ENCODE data around the gene RFTN1.

Gene RFTN1

GRCh38 chr3:16300307-16300706, 213.2 kb downstream of the RFTN1 start:
- CTCF ChIA-PET: interaction anchor here (1.2 to 2.0 kb wide), 3 partner anchors 9 to 31 kb away, joined by 4 to 12 read pairs (median 6); no protein-coding TSS in a partner anchor
- POLR2A ChIA-PET: no interaction called here
- no peak for TF ChIP-seq CTCF (IDR thresholded peaks at IDR 0.05; ENCODE audit: insufficient read depth, low read length, missing control alignments)
- no peak overlapping the region for H3K4me3 ChIP-seq (ENCODE audit: low read depth, low read length)
- no peak for DNase-seq (ENCODE audit: low read depth, low spot score)

GRCh38 chr3:16299746-16300145, 213.8 kb downstream of the RFTN1 start:
- no peak for TF ChIP-seq CTCF (IDR thresholded peaks at IDR 0.05; ENCODE audit: insufficient read depth, low read length, missing control alignments)
- CTCF ChIA-PET: interaction anchor here (1.2 to 2.0 kb wide), 2 partner anchors 8 to 12 kb away, joined by 6 to 12 read pairs; no protein-coding TSS in a partner anchor
- no peak overlapping the region for H3K4me3 ChIP-seq (ENCODE audit: low read depth, low read length)
- POLR2A ChIA-PET: no interaction called here
- DNase-seq (ENCODE audit: low read depth, low spot score): no peak

GRCh38 chr3:16298891-16299290, 214.6 kb downstream of the RFTN1 start:
- no peak for TF ChIP-seq CTCF (IDR thresholded peaks at IDR 0.05; ENCODE audit: insufficient read depth, low read length, missing control alignments)
- ChIA-PET POLR2A (no interaction called here), CTCF (interaction anchor here (1.0 kb wide), 1 partner anchor 231 kb away, joined by 3 read pairs; no protein-coding TSS in a partner anchor)
- no peak overlapping the region for H3K4me3 ChIP-seq (ENCODE audit: low read depth, low read length)
- no peak for DNase-seq (ENCODE audit: low read depth, low spot score)

GRCh38 chr3:16297997-16298885, 215.3 kb downstream of the RFTN1 start:
- ChIA-PET CTCF (interaction anchor here (1.0 kb wide), 1 partner anchor 231 kb away, joined by 3 read pairs; no protein-coding TSS in a partner anchor), POLR2A (no interaction called here)
- H3K4me3 ChIP-seq (ENCODE audit: low read depth, low read length): no peak overlapping the region
- TF ChIP-seq CTCF (IDR thresholded peaks at IDR 0.05; ENCODE audit: insufficient read depth, low read length, missing control alignments): no peak
- DNase-seq (ENCODE audit: low read depth, low spot score): no peak

- CTCF ChIA-PET: interaction anchor here (0.6 to 9.8 kb wide), 7 partner anchors 10 to 256 kb away, joined by 3 to 180 read pairs (median 4); partner anchors contain the start of gene OXNAD1
- DNase-seq (ENCODE audit: low read depth, low spot score): no peak
- no peak for TF ChIP-seq CTCF (IDR thresholded peaks at IDR 0.05; ENCODE audit: insufficient read depth, low read length, missing control alignments)
- POLR2A ChIA-PET: no interaction called here
- H3K4me3 ChIP-seq (ENCODE audit: low read depth, low read length): no peak overlapping the region
These were observed 218.1 kb downstream of the RFTN1 start for GRCh38 chr3:16295298-16295890.

- CTCF ChIA-PET: interaction anchor here (0.6 to 9.8 kb wide), 8 partner anchors 10 to 257 kb away, joined by 3 to 180 read pairs (median 4); partner anchors contain the start of gene OXNAD1
- no peak for DNase-seq (ENCODE audit: low read depth, low spot score)
- POLR2A ChIA-PET: no interaction called here
- no peak for TF ChIP-seq CTCF (IDR thresholded peaks at IDR 0.05; ENCODE audit: insufficient read depth, low read length, missing control alignments)
- no peak overlapping the region for H3K4me3 ChIP-seq (ENCODE audit: low read depth, low read length)
These were observed 218.7 kb downstream of the RFTN1 start for GRCh38 chr3:16294844-16295243.

Measured in AG04449 (cell line).